GM23338 (cell line): ENCODE data around the gene PLD1. TPM values are rescaled to one million over a fixed set of nuclear protein-coding genes. Genes with fewer than 3 reads are reported as not detected.

Experiments used
- ATAC-seq: fragments of 200-7000 bp; cut with Tn5 transposase; 3 replicates; pipeline ENCODE4 v1.9.1; 2020
- DNase-seq: peaks from one replicate; pipeline ENCODE4 v3.0.0-alpha.2; 2015; ENCODE audit warnings: low spot score
- H2AFZ ChIP-seq: fragments of 200-600 bp; sonication (generic); 2 replicates; pipeline ENCODE4 v1.8.0; 2016; ENCODE audit warnings: antibody characterized with exemption, mild to moderate bottlenecking, moderate library complexity
- H3F3A ChIP-seq: fragments of 200-600 bp; sonication (generic); replicated peaks from 2 replicates; pipeline ENCODE4 v1.8.0; 2017; ENCODE audit warnings: antibody characterized with exemption, mixed run types, low read depth
- H3K27ac ChIP-seq: fragments of 200-600 bp; sonication (generic); 2 replicates; pipeline ENCODE4 v1.6.1; 2016; ENCODE audit warnings: low read depth
- H3K27me3 ChIP-seq: fragments of 200-600 bp; sonication (generic); 2 replicates; pipeline ENCODE4 v1.8.0; 2016; ENCODE audit warnings: mild to moderate bottlenecking, mixed run types, moderate library complexity; ENCODE audit not compliant: insufficient read depth
- H3K36me3 ChIP-seq: fragments of 200-600 bp; sonication (generic); 2 replicates; pipeline ENCODE4 v1.8.0; 2016; ENCODE audit warnings: mild to moderate bottlenecking; ENCODE audit not compliant: insufficient read depth
- H3K4me1 ChIP-seq: fragments of 200-600 bp; sonication (generic); 2 replicates; pipeline ENCODE4 v1.8.0; 2016; ENCODE audit warnings: mild to moderate bottlenecking, moderate library complexity; ENCODE audit not compliant: insufficient read depth
- H3K4me2 ChIP-seq: fragments of 200-600 bp; sonication (generic); 2 replicates; pipeline ENCODE4 v1.7.1; 2017; ENCODE audit warnings: mixed run types
- H3K4me3 ChIP-seq: fragments of 200-600 bp; sonication (generic); 2 replicates; pipeline ENCODE4 v1.6.1; 2016; ENCODE audit warnings: mixed run types
- H3K79me2 ChIP-seq: fragments of 200-600 bp; sonication (generic); replicated peaks from 2 replicates; pipeline ENCODE4 v1.8.0; 2017; ENCODE audit warnings: mild to moderate bottlenecking; ENCODE audit not compliant: insufficient read depth
- H3K9me2 ChIP-seq: fragments of 200-600 bp; sonication (generic); 2 replicates; pipeline ENCODE4 v1.8.0; 2017; ENCODE audit not compliant: insufficient read depth
- H4K20me1 ChIP-seq: fragments of 200-600 bp; sonication (generic); replicated peaks from 2 replicates; pipeline ENCODE4 v1.8.0; 2017; ENCODE audit warnings: mild to moderate bottlenecking; ENCODE audit not compliant: insufficient read depth
- H3K27ac Mint-ChIP-seq: 2 replicates; pipeline ENCODE4 v1.8.0; 2020; ENCODE audit warnings: inconsistent platforms, mild to moderate bottlenecking, moderate library complexity, mixed read lengths
- H3K27me3 Mint-ChIP-seq: 3 replicates; pipeline ENCODE4 v1.8.0; 2022; ENCODE audit warnings: low read depth, mild to moderate bottlenecking, moderate library complexity, mixed read lengths, inconsistent platforms; ENCODE audit not compliant: insufficient read depth, poor library complexity
- H3K36me3 Mint-ChIP-seq: 3 replicates; pipeline ENCODE4 v1.8.0; 2021; ENCODE audit warnings: low read depth, mild to moderate bottlenecking, inconsistent platforms, moderate library complexity, mixed read lengths
- H3K4me1 Mint-ChIP-seq: 3 replicates; pipeline ENCODE4 v1.8.0; 2020; ENCODE audit warnings: mild to moderate bottlenecking, inconsistent platforms, mixed read lengths
- H3K4me3 Mint-ChIP-seq: 3 replicates; pipeline ENCODE4 v1.8.0; 2021; ENCODE audit warnings: moderate library complexity, mild to moderate bottlenecking, inconsistent platforms, mixed read lengths
- H3K9me3 Mint-ChIP-seq: 3 replicates; pipeline ENCODE4 v1.8.0; 2020; ENCODE audit warnings: moderate library complexity, mild to moderate bottlenecking, inconsistent platforms, mixed read lengths
- CREB1 ChIP-seq: fragments of 250-450 bp; sonication (Bioruptor Pico); IDR thresholded peaks from 2 replicates; pipeline ENCODE4 v1.5.0; 2020; ENCODE audit warnings: low read depth, mild to moderate bottlenecking, moderate library complexity
- CTCF ChIP-seq, 2 experiments: fragments of 200-600 bp in 1 of 2; sonication (generic) in 1 of 2; conservative IDR thresholded peaks; 2 replicates each; pipeline versions ENCODE4 v1.5.1 to v1.6.1; 2016 to 2017; ENCODE audit warnings: antibody characterized with exemption in 2 of 2, low read depth in 2 of 2, mild to moderate bottlenecking in 2 of 2, moderate library complexity in 1 of 2
- ETS1 ChIP-seq: IDR thresholded peaks from 2 replicates; pipeline ENCODE4 v1.6.1; 2016; ENCODE audit warnings: antibody characterized with exemption
- EZH2 ChIP-seq: fragments of 200-600 bp; sonication (generic); IDR thresholded peaks from one replicate; pipeline ENCODE4 v1.8.0; 2017; ENCODE audit warnings: antibody characterized with exemption, mild to moderate bottlenecking, low read depth; ENCODE audit not compliant: unreplicated experiment
- EZH2phosphoT487 ChIP-seq: fragments of 200-600 bp; sonication (generic); IDR thresholded peaks from one replicate; pipeline ENCODE4 v1.8.1; 2018; ENCODE audit warnings: antibody characterized with exemption; ENCODE audit not compliant: unreplicated experiment
- JUNB ChIP-seq: IDR thresholded peaks from one replicate; pipeline ENCODE4 v1.6.1; 2016; ENCODE audit warnings: antibody characterized with exemption; ENCODE audit not compliant: unreplicated experiment
- NANOG ChIP-seq: IDR thresholded peaks from 2 replicates; pipeline ENCODE4 v1.6.1; 2016; ENCODE audit warnings: antibody characterized with exemption, borderline replicate concordance
- POLR2AphosphoS5 ChIP-seq: IDR thresholded peaks from 2 replicates; pipeline ENCODE4 v1.6.1; 2016; ENCODE audit warnings: antibody characterized with exemption, low read depth
- STAT1 ChIP-seq: IDR thresholded peaks from one replicate; pipeline ENCODE4 v1.6.1; 2016; ENCODE audit warnings: antibody characterized with exemption; ENCODE audit not compliant: unreplicated experiment
- ZNF114 ChIP-seq: fragments of 250-450 bp; sonication (Bioruptor Pico); IDR thresholded peaks from 2 replicates; pipeline ENCODE4 v1.5.0; 2020; ENCODE audit warnings: mild to moderate bottlenecking, moderate library complexity
- ZNF331 ChIP-seq: fragments of 250-450 bp; sonication (Bioruptor Pico); IDR thresholded peaks from 2 replicates; pipeline ENCODE4 v1.5.0; 2020; ENCODE audit warnings: low read depth, mild to moderate bottlenecking, moderate library complexity
- ZNF462 ChIP-seq: fragments of 250-450 bp; sonication (Bioruptor Pico); IDR thresholded peaks from 2 replicates; pipeline ENCODE4 v1.5.0; 2020; ENCODE audit warnings: mild to moderate bottlenecking, moderate library complexity
- polyA plus RNA-seq: library from polyadenylated mRNA; unstranded; fragments of >200 nt; fragmentation: Nextera tagmentation; extraction: Ambion mirVana; gene quantifications from 2 replicates; pipeline ENCODE4 v1.2.1, GENCODE V29; 2016
- total RNA-seq: library from RNA; depleted of rRNA; stranded (reverse); fragments of >200 nt; shearing (Covaris generic); gene quantifications from 2 replicates; pipeline ENCODE4 v1.2.3, GENCODE V29; 2014

PLD1 gene
- total and polyA plus RNA-seq, 2 experiments from 2014 or later: 1.4 to 2.2 TPM

GRCh38 chr3:171827836-171828458 is 17.7 kb upstream of the PLD1 start:
- Histone ChIP-seq H2AFZ (no peak overlapping the region), H3K9me2 (peaks cover 7% of the 10 kb centered on the region; the same call in 1 of the 2 replicates), H3K4me1 (peaks cover 17% of the 10 kb centered on the region), H3K27ac (no peak overlapping the region), H3K4me2 (no peak overlapping the region), H3K79me2 (no peaks in the 10 kb centered on the region), H4K20me1 (no peaks in the 10 kb centered on the region), H3K4me3 (no peak overlapping the region), H3K36me3 (no peaks in the 10 kb centered on the region), H3K27me3 (no peaks in the 10 kb centered on the region), H3F3A (no peaks in the 10 kb centered on the region)
- H3K4me3 Mint-ChIP-seq: no peak overlapping the region
- no peak overlapping the region for H3K27ac Mint-ChIP-seq
- no peaks in the 10 kb centered on the region for H3K9me3 Mint-ChIP-seq
- TF ChIP-seq CREB1 (CRISPR knock-in tag) (no peak), EZH2 (no peak), EZH2phosphoT487 (no peak), NANOG (no peak), ZNF462 (CRISPR knock-in tag) (no peak), ETS1 (no peak), CTCF (conservative IDR thresholded peaks at IDR 0.05; ENCODE audit: low read depth in 2 of 2) (no peak), STAT1 (no peak), JUNB (no peak), ZNF114 (CRISPR knock-in tag) (no peak), POLR2AphosphoS5 (no peak), ZNF331 (CRISPR knock-in tag) (no peak)
- peaks cover 28% of the 10 kb centered on the region for H3K4me1 Mint-ChIP-seq
- no peak for ATAC-seq
- no peak for DNase-seq
- H3K27me3 Mint-ChIP-seq: peaks cover 2% of the 10 kb centered on the region
- H3K36me3 Mint-ChIP-seq: no peaks in the 10 kb centered on the region
